MM.1S (cell line): Measurements from ENCODE around the gene TLCD1.

Source experiments
- EZH2phosphoT487 ChIP-seq: fragments of 300-600 bp; sonication (generic); IDR thresholded peaks from 2 replicates; pipeline ENCODE4 v1.6.1; 2018; ENCODE audit warnings: antibody characterized with exemption, low read length
- TF ChIP-seq, protein P1 (sequence below): fragments of 300-600 bp; sonication (generic); IDR thresholded peaks from 2 replicates; pipeline ENCODE4 v1.5.1; 2016; ENCODE audit warnings: antibody characterized with exemption, low read length, mixed read lengths

DNA sequence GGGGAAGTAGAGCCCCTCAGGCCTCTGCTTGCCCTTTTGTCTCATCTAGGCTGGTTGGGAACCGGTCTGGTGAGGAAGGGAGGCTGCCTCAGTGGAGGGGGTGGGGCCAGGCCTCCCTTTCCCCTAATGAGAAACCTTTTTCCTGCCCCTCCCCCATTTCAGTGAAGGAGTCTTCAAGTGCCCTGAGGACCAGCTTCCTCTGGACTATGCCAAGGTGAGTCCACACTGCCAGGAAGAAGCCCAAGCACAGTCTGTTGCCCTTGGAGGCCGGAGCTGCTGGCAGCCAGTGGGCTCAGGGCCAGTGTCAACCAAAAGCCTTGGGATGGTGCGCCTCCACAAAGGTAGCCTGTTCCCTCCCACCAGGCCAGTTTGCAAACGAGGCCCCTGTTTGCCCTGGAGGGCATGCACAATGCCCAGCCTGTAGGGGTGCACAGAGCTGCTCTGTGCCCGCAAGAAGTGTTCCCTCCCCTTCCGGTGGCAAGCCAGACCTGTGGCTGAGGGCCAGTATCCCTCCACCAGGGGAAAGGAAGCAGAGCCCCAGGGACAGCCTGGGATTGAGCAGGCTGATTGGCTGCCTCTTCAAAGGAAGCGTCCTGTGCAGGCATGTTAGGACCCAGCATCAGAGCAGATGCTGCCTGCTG lies 21.1 kb upstream of the TLCD1 start:
- TF ChIP-seq, protein P1, sequence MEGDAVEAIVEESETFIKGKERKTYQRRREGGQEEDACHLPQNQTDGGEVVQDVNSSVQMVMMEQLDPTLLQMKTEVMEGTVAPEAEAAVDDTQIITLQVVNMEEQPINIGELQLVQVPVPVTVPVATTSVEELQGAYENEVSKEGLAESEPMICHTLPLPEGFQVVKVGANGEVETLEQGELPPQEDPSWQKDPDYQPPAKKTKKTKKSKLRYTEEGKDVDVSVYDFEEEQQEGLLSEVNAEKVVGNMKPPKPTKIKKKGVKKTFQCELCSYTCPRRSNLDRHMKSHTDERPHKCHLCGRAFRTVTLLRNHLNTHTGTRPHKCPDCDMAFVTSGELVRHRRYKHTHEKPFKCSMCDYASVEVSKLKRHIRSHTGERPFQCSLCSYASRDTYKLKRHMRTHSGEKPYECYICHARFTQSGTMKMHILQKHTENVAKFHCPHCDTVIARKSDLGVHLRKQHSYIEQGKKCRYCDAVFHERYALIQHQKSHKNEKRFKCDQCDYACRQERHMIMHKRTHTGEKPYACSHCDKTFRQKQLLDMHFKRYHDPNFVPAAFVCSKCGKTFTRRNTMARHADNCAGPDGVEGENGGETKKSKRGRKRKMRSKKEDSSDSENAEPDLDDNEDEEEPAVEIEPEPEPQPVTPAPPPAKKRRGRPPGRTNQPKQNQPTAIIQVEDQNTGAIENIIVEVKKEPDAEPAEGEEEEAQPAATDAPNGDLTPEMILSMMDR: no peak
- TF ChIP-seq EZH2phosphoT487: no peak
